ENCODE data around the gene PTGR1.
"Not testable (repeated sequence)": the region's sequence is repeated elsewhere in the genome, so short reads cannot be mapped to it uniquely, and the experiment has no call there.

PTGR1 gene

DNA sequence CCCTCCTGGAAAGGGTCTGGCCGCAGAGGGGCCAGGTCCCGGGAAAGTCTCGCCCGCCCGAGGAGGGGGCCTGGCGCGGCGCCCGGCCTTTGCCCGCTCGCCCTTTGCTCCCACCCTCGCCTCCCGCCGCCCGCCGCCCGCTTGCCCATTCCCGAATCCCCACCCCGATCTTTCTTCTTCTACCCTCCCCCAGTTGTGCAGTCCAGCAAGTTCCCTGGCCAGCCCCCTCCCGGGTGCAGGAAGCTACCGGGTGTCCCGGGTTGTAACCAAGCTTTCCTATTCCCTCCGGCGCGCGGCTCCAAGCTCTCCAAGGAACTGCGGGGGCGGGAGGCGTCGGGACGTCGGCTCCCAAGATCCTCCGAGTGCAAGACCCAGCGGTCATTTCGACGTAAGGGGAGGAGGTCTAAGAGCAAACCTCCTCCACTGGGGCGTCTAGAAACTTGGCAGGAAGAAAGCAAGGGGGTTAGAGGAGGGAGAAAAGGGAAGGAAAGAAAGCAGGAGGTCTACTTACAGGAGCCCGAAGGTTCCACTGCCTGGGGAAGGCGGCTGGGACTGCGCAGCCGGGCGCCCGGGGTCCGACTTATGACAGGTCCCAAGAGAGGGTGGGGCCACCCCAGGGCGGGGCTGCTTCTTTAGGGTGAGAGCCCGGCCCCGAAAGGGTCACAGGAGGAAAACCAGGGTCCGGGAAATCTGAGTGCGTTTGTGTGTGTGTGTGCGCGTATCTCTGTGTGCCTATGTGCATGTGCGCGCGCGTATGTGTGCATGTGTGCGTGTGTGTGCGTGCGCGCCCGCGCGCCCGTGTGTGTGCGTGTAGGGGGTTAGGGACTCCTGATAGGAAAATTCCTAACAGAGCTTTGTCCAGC lies at the start of gene PTGR1:
Gene PTGR1, minus strand, starts transcription at position 556 of the 863 bp plus-strand sequence. CDS start 2,225 bp downstream, outside the sequence.
- DNase-seq = no peak

DNA sequence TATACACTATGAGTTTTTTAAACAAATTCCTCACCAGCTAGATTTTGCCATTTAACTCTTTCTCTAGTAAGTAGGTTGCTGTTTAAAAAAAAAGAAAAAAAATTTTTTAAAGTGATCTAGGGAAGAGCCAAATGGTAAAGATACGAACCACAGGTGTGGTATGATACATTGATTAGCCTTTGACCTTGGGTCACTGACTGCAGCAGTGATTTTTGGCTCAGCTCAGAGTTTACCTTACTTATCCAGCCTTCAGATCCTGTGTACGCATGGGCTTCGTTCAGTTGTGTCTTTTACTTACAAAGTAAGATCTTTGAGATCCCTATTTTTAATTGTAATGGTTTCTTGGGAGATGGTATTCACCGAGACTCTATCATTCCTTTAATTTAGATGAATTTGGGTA lies 49.6 kb upstream of the PTGR1 start:
- DNase-seq = no peak

DNA sequence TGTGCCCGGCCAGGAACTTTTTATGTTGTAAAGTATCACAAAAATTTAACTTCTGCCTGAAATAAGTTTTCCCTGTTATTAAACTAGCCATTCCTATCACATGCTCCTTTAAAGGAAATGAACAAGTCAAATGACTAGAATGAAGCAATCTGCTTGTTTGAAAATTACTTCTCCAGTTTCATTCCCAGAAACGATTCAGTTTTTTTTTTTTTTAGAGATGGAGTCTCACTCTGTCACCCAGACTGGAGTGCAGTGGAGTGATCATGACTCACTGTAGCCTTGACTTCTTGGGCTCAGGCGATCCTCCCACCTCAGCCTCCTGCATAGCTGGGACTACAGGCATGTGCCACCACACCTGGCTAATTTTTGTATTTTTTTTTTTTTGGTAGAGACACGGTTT lies 48.6 kb upstream of the PTGR1 start:
- DNase-seq = no peak

DNA sequence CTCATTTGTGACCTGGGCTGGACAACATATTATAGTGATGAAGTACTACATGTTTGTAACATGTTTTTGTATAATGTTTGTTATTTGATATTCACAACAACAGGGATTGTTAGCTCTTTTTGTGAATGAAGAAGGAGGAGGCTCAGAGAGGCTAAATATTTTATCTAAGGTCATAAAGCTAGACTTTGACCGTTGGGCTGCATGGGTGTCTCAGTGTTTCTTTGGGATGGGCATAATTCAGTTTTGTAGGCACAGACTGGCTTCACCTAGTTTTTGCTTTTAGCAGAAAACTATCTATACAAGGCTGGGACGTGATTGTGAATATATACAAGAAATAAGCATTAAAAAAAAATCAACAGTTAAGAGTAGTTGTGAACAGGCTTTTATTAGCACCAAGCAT lies 47.0 kb upstream of the PTGR1 start:
- no peak for DNase-seq

DNA sequence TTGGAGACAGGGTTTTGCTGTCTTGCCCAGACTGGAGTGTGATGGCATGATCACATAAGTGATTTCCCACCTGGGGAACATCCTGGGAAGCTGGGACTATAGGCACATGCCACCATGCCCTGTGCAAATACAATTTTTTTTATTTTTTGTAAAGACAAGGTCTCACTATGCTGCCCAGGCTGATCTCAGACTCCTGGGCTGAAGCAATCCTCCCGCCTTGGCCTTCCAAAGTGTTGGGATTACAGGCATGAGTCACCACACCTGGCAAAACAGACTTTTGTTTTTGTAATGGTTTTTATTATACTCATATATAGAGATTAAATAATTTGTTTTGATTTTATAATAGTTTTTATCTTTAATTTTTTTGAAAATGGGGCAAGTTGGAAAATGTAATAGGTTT lies 46.4 kb upstream of the PTGR1 start:
- no peak for DNase-seq

DNA sequence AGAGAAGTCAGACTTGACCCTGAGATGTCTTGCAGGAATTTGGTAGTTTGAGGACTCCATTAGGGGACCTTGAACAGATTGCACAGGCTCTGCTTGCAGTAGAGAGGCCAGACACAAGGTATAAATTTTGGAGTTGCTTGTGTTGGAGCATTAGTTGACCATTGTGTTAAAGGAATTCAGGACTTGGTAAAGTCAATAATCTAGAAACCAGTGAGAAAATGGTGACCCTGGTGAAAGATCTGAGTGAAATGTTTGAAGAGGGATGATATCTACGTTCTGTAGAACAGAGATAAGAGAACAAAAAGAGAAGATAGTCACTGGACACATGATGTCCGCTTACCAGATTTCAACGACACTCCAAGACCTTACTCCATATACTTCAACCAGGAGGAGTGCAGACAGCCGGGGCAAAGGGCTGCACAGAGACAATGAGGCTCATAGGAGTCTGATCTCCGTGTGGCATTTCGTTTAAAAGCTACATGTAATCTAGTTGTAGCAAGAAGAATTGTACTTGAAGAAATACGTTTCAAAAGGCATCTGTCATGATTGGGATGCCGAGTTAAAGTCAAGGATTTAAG lies 44.8 kb upstream of the PTGR1 start:
- DNase-seq = no peak

DNA sequence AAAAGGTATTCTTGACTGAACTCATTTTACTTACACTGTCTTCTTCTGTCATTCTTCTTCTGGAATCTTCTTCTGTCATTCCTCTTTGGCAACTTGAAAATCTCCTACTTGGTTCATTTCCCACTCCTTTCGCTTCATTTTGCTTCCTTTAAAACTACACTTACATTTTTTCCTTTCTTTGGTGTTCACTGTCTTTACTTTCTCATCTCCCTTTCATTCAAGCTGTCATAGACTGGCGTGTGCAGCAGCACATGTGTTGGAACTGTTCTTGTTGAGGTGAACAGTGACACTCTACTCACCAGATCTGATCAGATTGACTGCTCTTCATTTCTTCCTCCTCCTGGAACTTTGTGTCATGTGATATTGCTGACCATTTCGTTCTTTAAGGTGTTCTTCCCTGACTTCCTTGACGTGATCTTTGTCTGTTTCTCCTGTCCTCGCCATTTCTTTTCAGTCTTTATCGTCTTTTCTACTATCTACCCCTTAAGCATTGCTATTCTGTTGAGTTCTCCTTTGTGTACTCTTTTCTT lies 38.0 kb upstream of the PTGR1 start:
- no peak for DNase-seq

DNA sequence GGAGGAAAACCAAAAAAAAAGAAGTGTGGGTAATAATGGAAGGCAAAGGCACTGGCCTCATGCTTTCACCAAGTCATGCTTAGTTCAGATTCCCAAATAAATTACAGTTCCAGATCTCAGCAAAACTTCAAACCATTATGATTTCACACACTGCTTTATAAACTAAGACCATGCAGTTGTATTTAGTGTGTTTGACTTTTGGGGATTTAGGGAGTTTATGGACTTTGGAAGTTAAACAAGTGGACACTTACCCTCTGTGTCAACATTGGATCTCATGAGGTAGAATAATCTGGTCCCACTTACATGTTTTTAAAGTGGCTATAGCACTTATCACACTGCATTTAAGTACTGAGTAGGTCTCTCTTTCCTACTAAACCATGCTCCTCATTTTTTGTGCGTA lies 35.4 kb upstream of the PTGR1 start:
- DNase-seq = no peak

DNA sequence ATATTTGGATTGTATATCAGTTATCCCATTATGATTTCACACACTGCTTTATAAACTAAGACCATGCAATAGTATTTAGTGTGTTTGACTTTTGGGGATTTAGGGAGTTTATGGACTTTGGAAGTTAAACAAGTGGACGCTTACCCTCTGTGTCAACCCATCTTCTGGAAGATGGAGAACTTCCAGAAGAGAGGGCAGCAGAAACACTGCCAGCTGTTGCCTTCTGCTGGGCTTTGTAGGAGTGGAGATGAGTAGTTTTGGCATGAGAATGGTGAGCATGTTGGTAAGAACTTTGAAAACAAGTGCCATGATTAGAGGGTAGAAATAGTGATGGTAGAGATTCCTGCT lies 33.9 kb upstream of the PTGR1 start:
- no peak for DNase-seq

DNA sequence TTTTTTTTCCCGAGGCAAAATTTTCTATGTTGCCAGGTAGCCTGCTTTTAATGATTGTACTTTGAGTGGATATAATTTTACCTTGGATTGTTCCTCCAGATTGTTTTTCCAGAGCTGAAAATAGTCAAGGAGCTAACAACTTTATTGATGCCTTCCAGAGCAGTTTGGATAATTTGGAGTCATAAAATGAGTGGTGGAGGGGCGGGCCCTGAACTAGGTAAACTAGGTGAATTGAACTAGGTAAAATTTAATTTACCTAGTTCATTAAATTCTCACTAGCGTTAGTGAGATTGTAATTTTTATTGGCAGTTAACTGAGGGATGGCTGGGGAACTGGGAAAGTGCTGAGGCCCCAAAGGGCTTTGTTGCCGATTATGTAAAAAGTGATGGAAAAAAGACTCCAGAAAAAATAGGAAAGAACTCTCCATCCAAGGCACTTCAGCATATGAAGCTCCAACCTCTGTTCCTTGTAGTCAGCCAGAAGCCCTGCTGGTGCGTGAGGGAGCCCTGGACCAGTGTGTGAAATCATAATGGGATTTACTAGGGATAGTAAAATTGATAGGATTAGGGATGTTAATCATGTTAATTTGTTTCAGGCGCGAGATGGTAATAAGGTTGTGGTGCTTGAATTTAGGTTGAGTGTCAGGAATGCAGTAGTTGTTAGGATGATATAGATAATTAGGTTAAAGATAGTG lies 33.4 kb upstream of the PTGR1 start:
- no peak for DNase-seq

DNA sequence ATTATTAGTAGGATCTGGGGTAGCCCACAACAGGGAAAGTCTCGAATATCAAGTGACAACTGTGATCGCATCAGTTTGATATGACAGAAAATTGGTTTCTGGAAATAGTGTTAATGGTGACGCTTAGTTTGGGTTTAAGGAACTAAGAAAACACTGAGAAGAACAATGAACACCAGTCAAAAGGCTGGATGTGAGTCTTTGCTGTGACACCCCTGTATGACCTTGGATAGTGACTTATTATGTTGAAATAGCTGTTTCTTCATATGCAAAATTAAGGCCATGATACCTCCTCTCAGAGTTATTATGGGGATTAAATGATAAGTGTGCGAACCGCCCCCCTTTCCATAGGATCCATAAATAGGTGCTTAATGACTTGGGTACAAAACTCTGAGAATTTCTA lies 32.6 kb upstream of the PTGR1 start:
- DNase-seq = no peak

DNA sequence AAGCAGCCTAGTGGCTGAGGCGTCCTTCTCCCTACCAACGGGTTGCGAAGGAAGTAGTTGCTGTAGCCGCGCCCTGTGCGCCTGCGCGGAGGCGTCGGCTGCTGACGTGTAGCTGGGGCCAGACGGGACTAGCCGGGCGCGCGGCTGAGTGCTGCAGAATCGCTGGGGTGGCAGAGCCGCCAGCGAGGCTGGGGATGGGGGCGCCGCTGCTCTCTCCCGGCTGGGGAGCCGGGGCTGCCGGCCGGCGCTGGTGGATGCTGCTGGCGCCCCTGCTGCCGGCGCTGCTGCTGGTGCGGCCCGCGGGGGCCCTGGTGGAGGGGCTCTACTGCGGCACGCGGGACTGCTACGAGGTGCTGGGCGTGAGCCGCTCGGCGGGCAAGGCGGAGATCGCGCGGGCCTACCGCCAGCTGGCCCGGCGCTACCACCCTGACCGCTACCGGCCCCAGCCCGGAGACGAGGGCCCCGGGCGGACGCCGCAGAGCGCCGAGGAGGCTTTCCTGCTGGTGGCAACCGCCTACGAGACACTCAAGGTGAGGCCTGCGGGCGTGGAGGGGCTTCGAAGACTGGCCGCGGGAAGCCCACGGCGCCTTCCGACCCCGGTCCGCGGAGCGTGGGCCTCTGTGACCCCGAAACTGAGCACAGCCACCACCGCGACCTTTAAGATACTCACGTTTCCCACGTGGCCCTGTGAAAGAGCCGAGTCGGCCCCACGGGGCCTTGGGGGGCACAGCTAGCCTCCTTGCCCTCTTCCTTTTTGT lies 31.9 kb upstream of the PTGR1 start, which contains the start of gene DNAJC25:
Gene DNAJC25, plus strand, starts transcription at position 121 of the 758 bp plus-strand sequence. Its CDS starts 74 bp downstream, at position 195.
- no peak for DNase-seq

DNA sequence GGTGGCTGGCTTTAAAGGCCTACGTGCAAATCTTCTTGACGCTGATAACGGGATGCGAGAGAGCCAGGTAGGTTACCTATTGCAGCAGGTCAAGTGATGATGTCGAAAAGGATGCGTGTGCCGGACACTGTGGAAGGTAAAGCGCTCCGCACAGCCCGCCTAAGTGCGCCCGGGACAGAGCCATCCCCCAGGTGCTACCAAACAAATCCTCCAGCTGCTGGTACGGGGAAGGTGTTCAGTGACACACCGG lies 31.4 kb upstream of the PTGR1 start:
- DNase-seq = peak; percentile 83

DNA sequence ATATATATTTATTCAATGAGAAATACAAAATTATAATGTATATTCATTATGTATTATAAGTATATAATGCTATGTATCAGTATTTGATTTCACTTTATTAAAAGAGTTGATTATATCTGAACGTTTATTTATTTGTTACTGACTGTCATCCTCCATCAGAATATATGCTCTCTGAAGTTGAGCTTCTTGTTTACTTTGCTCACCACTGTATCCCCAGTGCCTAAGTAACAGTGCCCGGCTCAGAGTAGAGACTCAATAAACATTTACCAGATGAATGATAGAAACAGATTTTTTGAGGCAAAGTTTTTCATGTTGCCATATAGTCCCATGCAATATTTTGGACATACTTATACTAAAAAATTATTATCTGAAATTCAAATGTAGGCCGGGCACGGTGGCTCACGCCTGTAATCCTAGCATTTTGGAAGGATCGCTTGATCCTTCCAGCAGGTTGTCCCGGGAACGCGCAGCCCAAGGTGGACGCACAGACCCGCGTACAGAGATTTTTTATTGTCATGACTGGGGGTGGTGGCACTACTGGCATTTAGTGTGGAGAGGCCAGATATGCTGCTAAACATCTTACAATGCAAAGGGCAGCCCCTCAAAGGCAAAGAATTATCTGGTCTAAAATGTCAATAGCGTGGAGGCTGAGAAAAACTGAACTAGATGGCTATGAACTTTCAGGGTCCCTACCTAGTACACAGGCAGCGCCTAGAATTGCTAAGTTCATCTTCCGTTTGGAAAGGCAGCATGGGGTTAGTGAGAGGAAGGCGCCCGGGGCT lies 30.9 kb upstream of the PTGR1 start:
- no peak for DNase-seq

DNA sequence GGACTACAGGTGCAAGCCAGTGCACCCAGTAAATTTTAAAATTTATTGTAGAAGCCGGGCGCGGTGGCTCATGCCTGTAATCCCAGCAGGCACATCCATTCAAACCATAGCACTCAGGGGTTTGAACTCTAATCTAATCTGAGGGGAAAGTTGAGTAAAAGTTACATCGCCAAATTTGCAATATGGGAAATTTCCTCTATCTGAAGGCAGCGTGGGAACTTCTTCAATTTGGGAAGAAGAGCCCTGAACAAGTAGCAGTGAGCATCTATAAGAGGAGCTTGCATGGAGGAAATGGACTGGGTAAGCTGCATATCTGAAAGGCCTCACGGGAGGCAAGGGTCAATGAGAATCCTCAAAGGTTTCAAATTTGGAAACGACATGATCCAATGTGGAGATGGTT lies 29.0 kb upstream of the PTGR1 start:
- no peak for DNase-seq

DNA sequence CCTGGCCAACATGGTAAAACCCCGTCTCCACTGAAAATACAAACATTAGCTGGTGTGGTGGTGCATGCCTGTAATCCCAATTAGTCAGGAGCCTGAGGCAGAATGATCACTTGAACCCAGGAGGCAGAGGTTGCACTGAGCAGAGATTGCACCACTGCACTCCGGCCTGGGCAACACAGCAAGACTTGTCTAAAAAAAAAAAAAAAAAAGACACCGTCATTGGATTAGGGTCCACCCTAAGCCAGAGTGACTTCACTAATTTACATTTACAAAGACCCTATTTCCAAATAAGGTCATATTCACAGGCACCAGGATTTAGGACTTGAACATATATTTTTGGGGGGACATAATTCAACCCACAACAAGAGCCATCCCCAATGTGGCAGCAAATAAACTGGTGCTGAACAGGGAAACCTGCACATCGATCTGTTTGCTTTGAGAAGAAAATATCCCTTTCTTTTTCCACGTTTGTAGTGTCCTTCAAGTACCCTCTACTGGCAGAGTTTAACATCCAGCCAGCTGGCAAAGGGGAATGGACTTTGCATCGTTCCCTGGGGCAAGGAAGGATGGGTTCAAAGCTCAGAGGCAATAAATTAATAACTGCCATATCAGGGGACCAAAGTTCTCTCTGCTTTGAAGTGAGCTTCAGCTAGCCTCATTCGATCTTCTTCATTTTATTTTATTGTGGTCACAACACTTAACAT lies 28.0 kb upstream of the PTGR1 start:
- DNase-seq = no peak

DNA sequence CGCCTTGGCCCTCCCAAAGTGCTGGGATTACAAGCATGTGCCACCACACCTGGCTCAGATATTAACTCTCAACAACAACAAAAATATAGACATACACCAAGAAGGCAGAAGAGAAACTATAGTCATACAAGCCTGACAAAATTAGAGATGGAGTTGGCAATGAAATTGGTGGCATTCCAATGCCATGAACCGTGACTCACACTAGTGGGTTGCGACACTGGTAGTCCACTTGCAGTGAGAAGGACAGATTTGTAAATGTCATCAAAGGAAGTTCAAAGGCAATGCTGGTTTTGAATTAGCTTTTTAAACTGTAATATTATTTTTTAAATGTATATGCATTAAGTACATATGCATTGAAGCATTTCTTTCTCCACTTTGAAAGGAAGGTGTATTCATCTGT lies 23.2 kb upstream of the PTGR1 start:
- DNase-seq = no peak

DNA sequence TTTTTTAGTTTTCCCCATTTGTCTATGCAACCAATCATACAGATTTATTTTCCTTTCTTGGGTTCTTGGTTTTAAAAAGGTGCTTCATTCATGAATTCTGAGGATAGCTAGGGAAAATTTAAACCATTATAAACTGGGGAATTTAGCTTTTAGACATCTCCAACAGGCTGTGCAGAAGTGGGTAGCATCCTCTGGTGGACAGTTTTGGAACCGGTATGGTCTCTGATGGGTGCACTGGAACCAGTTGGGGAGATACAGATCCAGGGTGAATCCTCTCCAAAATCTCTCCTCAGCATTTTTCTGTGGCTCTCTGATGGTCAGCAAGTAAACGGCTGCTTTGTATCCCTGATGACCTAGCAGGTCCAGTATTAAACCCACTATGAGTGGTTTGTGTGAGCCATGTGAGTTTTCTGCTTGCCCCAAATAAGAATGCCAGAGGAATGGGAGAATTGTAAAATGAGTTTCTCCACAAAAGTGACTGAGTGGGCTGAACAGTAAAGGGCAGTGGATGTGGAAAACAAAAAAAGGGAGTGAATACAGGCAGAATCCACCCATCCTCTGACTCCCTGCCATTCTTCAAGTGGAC lies 22.5 kb upstream of the PTGR1 start:
- DNase-seq = no peak

DNA sequence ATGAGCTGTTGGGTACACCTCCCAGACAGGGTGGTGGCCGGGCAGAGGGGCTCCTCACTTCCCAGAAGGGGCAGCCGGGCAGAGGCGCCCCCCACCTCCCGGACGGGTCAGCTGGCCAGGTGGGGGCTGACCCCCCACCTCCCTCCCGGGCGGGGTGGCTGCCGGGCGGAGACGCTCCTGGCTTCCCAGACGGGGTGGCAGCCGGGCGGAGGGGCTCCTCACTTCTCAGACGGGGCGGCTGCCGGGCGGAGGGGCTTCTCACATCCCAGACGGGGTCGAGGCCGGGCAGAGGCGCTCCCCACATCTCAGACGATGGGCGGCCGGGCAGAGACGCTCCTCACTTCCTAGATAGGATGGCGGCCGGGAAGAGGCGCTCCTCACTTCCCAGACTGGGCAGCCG lies 17.9 kb upstream of the PTGR1 start:
- DNase-seq = not testable (repeated sequence)

DNA sequence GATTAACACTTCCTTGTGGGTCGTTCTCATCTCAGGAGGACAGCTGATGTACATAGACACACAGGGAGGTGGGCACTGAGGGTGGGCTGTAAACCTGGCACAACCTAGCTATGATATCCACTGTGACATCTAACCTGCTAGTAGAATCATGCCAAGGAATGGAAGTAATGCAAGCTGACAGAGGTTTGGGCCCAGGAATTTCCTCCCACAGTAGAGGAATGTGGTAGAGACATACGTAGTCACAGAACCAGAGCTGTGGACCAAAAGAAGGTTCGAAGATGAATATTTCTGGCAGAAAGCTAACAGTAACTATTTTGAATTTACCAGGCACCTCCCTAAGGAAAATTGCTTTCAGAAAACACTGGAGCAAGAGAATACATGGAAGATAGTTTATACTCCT lies 16.5 kb upstream of the PTGR1 start:
- DNase-seq = no peak

DNA sequence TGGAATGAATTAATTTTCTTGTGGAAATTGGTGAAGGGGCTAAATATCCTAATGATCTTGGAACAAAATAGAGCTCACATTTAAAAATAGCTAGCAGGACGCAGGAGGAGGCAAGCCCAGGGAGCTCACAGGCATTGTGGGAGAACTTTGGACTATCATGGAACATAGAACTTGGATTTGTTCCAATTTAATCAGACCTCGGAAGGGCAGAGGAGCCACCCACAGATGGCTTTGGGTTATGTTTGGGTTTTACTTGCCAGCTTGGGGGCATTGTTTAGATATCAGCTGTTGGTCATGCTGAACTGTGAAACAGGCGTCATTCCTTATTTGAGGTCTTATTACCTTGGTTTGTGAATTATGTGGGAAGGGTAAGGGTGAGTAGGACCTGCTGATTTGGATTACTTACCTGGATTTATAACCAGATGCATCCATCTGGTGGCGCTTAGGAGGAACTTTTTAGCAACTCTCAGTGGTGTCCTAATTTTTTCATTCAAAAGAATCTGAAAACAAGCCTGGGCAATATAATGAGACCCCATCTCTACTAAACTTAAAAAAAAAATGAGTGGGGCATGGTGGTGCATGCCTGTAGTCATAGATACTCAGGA lies 14.1 kb upstream of the PTGR1 start:
- no peak for DNase-seq

Measured in KG1 (cell line).